ENCODE measurements around the gene VPREB1.
"Not testable (repeated sequence)": the region's sequence is repeated elsewhere in the genome, so short reads cannot be mapped to it uniquely, and the experiment has no call there.

GRCh38 chr22:22289666-22290065 lies 45.1 kb downstream of the VPREB1 start:
- TF ChIP-seq POLR2AphosphoS5 (IDR thresholded peaks at IDR 0.05; ENCODE audit: low read depth); CTCF (IDR thresholded peaks at IDR 0.05; ENCODE audit: insufficient read depth, low read length); GABPA (IDR thresholded peaks at IDR 0.05; ENCODE audit: low read depth): not testable (repeated sequence)
- TF ChIP-seq, protein P1, sequence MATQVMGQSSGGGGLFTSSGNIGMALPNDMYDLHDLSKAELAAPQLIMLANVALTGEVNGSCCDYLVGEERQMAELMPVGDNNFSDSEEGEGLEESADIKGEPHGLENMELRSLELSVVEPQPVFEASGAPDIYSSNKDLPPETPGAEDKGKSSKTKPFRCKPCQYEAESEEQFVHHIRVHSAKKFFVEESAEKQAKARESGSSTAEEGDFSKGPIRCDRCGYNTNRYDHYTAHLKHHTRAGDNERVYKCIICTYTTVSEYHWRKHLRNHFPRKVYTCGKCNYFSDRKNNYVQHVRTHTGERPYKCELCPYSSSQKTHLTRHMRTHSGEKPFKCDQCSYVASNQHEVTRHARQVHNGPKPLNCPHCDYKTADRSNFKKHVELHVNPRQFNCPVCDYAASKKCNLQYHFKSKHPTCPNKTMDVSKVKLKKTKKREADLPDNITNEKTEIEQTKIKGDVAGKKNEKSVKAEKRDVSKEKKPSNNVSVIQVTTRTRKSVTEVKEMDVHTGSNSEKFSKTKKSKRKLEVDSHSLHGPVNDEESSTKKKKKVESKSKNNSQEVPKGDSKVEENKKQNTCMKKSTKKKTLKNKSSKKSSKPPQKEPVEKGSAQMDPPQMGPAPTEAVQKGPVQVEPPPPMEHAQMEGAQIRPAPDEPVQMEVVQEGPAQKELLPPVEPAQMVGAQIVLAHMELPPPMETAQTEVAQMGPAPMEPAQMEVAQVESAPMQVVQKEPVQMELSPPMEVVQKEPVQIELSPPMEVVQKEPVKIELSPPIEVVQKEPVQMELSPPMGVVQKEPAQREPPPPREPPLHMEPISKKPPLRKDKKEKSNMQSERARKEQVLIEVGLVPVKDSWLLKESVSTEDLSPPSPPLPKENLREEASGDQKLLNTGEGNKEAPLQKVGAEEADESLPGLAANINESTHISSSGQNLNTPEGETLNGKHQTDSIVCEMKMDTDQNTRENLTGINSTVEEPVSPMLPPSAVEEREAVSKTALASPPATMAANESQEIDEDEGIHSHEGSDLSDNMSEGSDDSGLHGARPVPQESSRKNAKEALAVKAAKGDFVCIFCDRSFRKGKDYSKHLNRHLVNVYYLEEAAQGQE (IDR thresholded peaks at IDR 0.05; ENCODE audit: insufficient replicate concordance, low read depth) = not testable (repeated sequence)

Measured in HL-60 (cell line).